GM23338 (cell line): Measurements from ENCODE around the gene FLT1. TPM values are rescaled to one million over a fixed set of nuclear protein-coding genes. Genes with fewer than 3 reads are reported as not detected.

Experiments
- ATAC-seq: fragments of 200-7000 bp; cut with Tn5 transposase; 3 replicates; pipeline ENCODE4 v1.9.1; 2020
- DNase-seq: peaks from one replicate; pipeline ENCODE4 v3.0.0-alpha.2; 2015; ENCODE audit warnings: low spot score
- H2AFZ ChIP-seq: fragments of 200-600 bp; sonication (generic); 2 replicates; pipeline ENCODE4 v1.8.0; 2016; ENCODE audit warnings: antibody characterized with exemption, mild to moderate bottlenecking, moderate library complexity
- H3F3A ChIP-seq: fragments of 200-600 bp; sonication (generic); replicated peaks from 2 replicates; pipeline ENCODE4 v1.8.0; 2017; ENCODE audit warnings: antibody characterized with exemption, mixed run types, low read depth
- H3K27ac ChIP-seq: fragments of 200-600 bp; sonication (generic); 2 replicates; pipeline ENCODE4 v1.6.1; 2016; ENCODE audit warnings: low read depth
- H3K27me3 ChIP-seq: fragments of 200-600 bp; sonication (generic); 2 replicates; pipeline ENCODE4 v1.8.0; 2016; ENCODE audit warnings: mild to moderate bottlenecking, mixed run types, moderate library complexity; ENCODE audit not compliant: insufficient read depth
- H3K36me3 ChIP-seq: fragments of 200-600 bp; sonication (generic); 2 replicates; pipeline ENCODE4 v1.8.0; 2016; ENCODE audit warnings: mild to moderate bottlenecking; ENCODE audit not compliant: insufficient read depth
- H3K4me1 ChIP-seq: fragments of 200-600 bp; sonication (generic); 2 replicates; pipeline ENCODE4 v1.8.0; 2016; ENCODE audit warnings: mild to moderate bottlenecking, moderate library complexity; ENCODE audit not compliant: insufficient read depth
- H3K4me2 ChIP-seq: fragments of 200-600 bp; sonication (generic); 2 replicates; pipeline ENCODE4 v1.7.1; 2017; ENCODE audit warnings: mixed run types
- H3K4me3 ChIP-seq: fragments of 200-600 bp; sonication (generic); 2 replicates; pipeline ENCODE4 v1.6.1; 2016; ENCODE audit warnings: mixed run types
- H3K79me2 ChIP-seq: fragments of 200-600 bp; sonication (generic); replicated peaks from 2 replicates; pipeline ENCODE4 v1.8.0; 2017; ENCODE audit warnings: mild to moderate bottlenecking; ENCODE audit not compliant: insufficient read depth
- H3K9me2 ChIP-seq: fragments of 200-600 bp; sonication (generic); 2 replicates; pipeline ENCODE4 v1.8.0; 2017; ENCODE audit not compliant: insufficient read depth
- H4K20me1 ChIP-seq: fragments of 200-600 bp; sonication (generic); replicated peaks from 2 replicates; pipeline ENCODE4 v1.8.0; 2017; ENCODE audit warnings: mild to moderate bottlenecking; ENCODE audit not compliant: insufficient read depth
- H3K27ac Mint-ChIP-seq: 2 replicates; pipeline ENCODE4 v1.8.0; 2020; ENCODE audit warnings: inconsistent platforms, mild to moderate bottlenecking, moderate library complexity, mixed read lengths
- H3K27me3 Mint-ChIP-seq: 3 replicates; pipeline ENCODE4 v1.8.0; 2022; ENCODE audit warnings: low read depth, mild to moderate bottlenecking, moderate library complexity, mixed read lengths, inconsistent platforms; ENCODE audit not compliant: insufficient read depth, poor library complexity
- H3K36me3 Mint-ChIP-seq: 3 replicates; pipeline ENCODE4 v1.8.0; 2021; ENCODE audit warnings: low read depth, mild to moderate bottlenecking, inconsistent platforms, moderate library complexity, mixed read lengths
- H3K4me1 Mint-ChIP-seq: 3 replicates; pipeline ENCODE4 v1.8.0; 2020; ENCODE audit warnings: mild to moderate bottlenecking, inconsistent platforms, mixed read lengths
- H3K4me3 Mint-ChIP-seq: 3 replicates; pipeline ENCODE4 v1.8.0; 2021; ENCODE audit warnings: moderate library complexity, mild to moderate bottlenecking, inconsistent platforms, mixed read lengths
- H3K9me3 Mint-ChIP-seq: 3 replicates; pipeline ENCODE4 v1.8.0; 2020; ENCODE audit warnings: moderate library complexity, mild to moderate bottlenecking, inconsistent platforms, mixed read lengths
- CREB1 ChIP-seq: fragments of 250-450 bp; sonication (Bioruptor Pico); IDR thresholded peaks from 2 replicates; pipeline ENCODE4 v1.5.0; 2020; ENCODE audit warnings: low read depth, mild to moderate bottlenecking, moderate library complexity
- EZH2 ChIP-seq: fragments of 200-600 bp; sonication (generic); IDR thresholded peaks from one replicate; pipeline ENCODE4 v1.8.0; 2017; ENCODE audit warnings: antibody characterized with exemption, mild to moderate bottlenecking, low read depth; ENCODE audit not compliant: unreplicated experiment
- EZH2phosphoT487 ChIP-seq: fragments of 200-600 bp; sonication (generic); IDR thresholded peaks from one replicate; pipeline ENCODE4 v1.8.1; 2018; ENCODE audit warnings: antibody characterized with exemption; ENCODE audit not compliant: unreplicated experiment
- JUNB ChIP-seq: IDR thresholded peaks from one replicate; pipeline ENCODE4 v1.6.1; 2016; ENCODE audit warnings: antibody characterized with exemption; ENCODE audit not compliant: unreplicated experiment
- NANOG ChIP-seq: IDR thresholded peaks from 2 replicates; pipeline ENCODE4 v1.6.1; 2016; ENCODE audit warnings: antibody characterized with exemption, borderline replicate concordance
- POLR2AphosphoS5 ChIP-seq: IDR thresholded peaks from 2 replicates; pipeline ENCODE4 v1.6.1; 2016; ENCODE audit warnings: antibody characterized with exemption, low read depth
- STAT1 ChIP-seq: IDR thresholded peaks from one replicate; pipeline ENCODE4 v1.6.1; 2016; ENCODE audit warnings: antibody characterized with exemption; ENCODE audit not compliant: unreplicated experiment
- ZNF114 ChIP-seq: fragments of 250-450 bp; sonication (Bioruptor Pico); IDR thresholded peaks from 2 replicates; pipeline ENCODE4 v1.5.0; 2020; ENCODE audit warnings: mild to moderate bottlenecking, moderate library complexity
- ZNF331 ChIP-seq: fragments of 250-450 bp; sonication (Bioruptor Pico); IDR thresholded peaks from 2 replicates; pipeline ENCODE4 v1.5.0; 2020; ENCODE audit warnings: low read depth, mild to moderate bottlenecking, moderate library complexity
- polyA plus RNA-seq: library from polyadenylated mRNA; unstranded; fragments of >200 nt; fragmentation: Nextera tagmentation; extraction: Ambion mirVana; gene quantifications from 2 replicates; pipeline ENCODE4 v1.2.1, GENCODE V29; 2016
- total RNA-seq: library from RNA; depleted of rRNA; stranded (reverse); fragments of >200 nt; shearing (Covaris generic); gene quantifications from 2 replicates; pipeline ENCODE4 v1.2.3, GENCODE V29; 2014
- TF ChIP-seq, protein P1 (sequence below): IDR thresholded peaks from 2 replicates; pipeline ENCODE4 v1.6.1; 2016; ENCODE audit warnings: antibody characterized with exemption
- TF ChIP-seq, protein P2 (sequence below): IDR thresholded peaks from one replicate; pipeline ENCODE4 v1.6.1; 2018; ENCODE audit warnings: antibody characterized with exemption; ENCODE audit not compliant: unreplicated experiment
- TF ChIP-seq, protein P3 (sequence below), 2 experiments: fragments of 200-600 bp in 1 of 2; sonication (generic) in 1 of 2; conservative IDR thresholded peaks; 2 replicates each; pipeline versions ENCODE4 v1.5.1 to v1.6.1; 2016 to 2017; ENCODE audit warnings: antibody characterized with exemption in 2 of 2, low read depth in 2 of 2, mild to moderate bottlenecking in 2 of 2, moderate library complexity in 1 of 2
- TF ChIP-seq, protein P4 (sequence below): fragments of 250-450 bp; sonication (Bioruptor Pico); IDR thresholded peaks from 2 replicates; pipeline ENCODE4 v1.5.0; 2020; ENCODE audit warnings: mild to moderate bottlenecking, moderate library complexity

The FLT1 gene
- total and polyA plus RNA-seq, 2 experiments from 2014 or later: 26.8 to 116 TPM

DNA sequence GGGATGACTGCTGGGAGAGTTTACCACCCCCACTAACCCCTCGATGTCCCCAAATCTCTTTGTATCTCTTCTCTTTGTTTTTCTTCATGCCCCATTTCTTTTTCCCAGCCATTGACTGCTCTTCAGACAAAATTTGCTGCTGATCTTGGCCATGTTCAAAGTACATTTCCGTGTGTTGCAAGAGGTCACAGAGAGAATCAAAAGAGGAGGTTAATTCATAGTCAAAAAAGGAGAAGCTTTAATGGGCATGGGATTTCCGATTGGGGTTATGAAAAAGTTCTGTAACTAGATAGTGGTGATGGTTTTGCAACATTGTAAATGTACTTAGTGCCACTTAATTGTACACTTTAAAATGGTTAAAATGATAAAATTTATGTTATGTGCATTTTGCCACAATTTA is 121.1 kb downstream of the FLT1 start:
- TF ChIP-seq EZH2phosphoT487 (no peak), JUNB (no peak), STAT1 (no peak), ZNF114 (CRISPR knock-in tag) (no peak), POLR2AphosphoS5 (no peak), ZNF331 (CRISPR knock-in tag) (no peak), NANOG (no peak), CREB1 (no peak), EZH2 (no peak)
- TF ChIP-seq, protein P1, sequence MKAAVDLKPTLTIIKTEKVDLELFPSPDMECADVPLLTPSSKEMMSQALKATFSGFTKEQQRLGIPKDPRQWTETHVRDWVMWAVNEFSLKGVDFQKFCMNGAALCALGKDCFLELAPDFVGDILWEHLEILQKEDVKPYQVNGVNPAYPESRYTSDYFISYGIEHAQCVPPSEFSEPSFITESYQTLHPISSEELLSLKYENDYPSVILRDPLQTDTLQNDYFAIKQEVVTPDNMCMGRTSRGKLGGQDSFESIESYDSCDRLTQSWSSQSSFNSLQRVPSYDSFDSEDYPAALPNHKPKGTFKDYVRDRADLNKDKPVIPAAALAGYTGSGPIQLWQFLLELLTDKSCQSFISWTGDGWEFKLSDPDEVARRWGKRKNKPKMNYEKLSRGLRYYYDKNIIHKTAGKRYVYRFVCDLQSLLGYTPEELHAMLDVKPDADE: no peak
- TF ChIP-seq, protein P2, sequence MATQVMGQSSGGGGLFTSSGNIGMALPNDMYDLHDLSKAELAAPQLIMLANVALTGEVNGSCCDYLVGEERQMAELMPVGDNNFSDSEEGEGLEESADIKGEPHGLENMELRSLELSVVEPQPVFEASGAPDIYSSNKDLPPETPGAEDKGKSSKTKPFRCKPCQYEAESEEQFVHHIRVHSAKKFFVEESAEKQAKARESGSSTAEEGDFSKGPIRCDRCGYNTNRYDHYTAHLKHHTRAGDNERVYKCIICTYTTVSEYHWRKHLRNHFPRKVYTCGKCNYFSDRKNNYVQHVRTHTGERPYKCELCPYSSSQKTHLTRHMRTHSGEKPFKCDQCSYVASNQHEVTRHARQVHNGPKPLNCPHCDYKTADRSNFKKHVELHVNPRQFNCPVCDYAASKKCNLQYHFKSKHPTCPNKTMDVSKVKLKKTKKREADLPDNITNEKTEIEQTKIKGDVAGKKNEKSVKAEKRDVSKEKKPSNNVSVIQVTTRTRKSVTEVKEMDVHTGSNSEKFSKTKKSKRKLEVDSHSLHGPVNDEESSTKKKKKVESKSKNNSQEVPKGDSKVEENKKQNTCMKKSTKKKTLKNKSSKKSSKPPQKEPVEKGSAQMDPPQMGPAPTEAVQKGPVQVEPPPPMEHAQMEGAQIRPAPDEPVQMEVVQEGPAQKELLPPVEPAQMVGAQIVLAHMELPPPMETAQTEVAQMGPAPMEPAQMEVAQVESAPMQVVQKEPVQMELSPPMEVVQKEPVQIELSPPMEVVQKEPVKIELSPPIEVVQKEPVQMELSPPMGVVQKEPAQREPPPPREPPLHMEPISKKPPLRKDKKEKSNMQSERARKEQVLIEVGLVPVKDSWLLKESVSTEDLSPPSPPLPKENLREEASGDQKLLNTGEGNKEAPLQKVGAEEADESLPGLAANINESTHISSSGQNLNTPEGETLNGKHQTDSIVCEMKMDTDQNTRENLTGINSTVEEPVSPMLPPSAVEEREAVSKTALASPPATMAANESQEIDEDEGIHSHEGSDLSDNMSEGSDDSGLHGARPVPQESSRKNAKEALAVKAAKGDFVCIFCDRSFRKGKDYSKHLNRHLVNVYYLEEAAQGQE: no peak
- TF ChIP-seq, protein P3, sequence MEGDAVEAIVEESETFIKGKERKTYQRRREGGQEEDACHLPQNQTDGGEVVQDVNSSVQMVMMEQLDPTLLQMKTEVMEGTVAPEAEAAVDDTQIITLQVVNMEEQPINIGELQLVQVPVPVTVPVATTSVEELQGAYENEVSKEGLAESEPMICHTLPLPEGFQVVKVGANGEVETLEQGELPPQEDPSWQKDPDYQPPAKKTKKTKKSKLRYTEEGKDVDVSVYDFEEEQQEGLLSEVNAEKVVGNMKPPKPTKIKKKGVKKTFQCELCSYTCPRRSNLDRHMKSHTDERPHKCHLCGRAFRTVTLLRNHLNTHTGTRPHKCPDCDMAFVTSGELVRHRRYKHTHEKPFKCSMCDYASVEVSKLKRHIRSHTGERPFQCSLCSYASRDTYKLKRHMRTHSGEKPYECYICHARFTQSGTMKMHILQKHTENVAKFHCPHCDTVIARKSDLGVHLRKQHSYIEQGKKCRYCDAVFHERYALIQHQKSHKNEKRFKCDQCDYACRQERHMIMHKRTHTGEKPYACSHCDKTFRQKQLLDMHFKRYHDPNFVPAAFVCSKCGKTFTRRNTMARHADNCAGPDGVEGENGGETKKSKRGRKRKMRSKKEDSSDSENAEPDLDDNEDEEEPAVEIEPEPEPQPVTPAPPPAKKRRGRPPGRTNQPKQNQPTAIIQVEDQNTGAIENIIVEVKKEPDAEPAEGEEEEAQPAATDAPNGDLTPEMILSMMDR (conservative IDR thresholded peaks at IDR 0.05; ENCODE audit: low read depth in 2 of 2): no peak
- TF ChIP-seq, protein P4, sequence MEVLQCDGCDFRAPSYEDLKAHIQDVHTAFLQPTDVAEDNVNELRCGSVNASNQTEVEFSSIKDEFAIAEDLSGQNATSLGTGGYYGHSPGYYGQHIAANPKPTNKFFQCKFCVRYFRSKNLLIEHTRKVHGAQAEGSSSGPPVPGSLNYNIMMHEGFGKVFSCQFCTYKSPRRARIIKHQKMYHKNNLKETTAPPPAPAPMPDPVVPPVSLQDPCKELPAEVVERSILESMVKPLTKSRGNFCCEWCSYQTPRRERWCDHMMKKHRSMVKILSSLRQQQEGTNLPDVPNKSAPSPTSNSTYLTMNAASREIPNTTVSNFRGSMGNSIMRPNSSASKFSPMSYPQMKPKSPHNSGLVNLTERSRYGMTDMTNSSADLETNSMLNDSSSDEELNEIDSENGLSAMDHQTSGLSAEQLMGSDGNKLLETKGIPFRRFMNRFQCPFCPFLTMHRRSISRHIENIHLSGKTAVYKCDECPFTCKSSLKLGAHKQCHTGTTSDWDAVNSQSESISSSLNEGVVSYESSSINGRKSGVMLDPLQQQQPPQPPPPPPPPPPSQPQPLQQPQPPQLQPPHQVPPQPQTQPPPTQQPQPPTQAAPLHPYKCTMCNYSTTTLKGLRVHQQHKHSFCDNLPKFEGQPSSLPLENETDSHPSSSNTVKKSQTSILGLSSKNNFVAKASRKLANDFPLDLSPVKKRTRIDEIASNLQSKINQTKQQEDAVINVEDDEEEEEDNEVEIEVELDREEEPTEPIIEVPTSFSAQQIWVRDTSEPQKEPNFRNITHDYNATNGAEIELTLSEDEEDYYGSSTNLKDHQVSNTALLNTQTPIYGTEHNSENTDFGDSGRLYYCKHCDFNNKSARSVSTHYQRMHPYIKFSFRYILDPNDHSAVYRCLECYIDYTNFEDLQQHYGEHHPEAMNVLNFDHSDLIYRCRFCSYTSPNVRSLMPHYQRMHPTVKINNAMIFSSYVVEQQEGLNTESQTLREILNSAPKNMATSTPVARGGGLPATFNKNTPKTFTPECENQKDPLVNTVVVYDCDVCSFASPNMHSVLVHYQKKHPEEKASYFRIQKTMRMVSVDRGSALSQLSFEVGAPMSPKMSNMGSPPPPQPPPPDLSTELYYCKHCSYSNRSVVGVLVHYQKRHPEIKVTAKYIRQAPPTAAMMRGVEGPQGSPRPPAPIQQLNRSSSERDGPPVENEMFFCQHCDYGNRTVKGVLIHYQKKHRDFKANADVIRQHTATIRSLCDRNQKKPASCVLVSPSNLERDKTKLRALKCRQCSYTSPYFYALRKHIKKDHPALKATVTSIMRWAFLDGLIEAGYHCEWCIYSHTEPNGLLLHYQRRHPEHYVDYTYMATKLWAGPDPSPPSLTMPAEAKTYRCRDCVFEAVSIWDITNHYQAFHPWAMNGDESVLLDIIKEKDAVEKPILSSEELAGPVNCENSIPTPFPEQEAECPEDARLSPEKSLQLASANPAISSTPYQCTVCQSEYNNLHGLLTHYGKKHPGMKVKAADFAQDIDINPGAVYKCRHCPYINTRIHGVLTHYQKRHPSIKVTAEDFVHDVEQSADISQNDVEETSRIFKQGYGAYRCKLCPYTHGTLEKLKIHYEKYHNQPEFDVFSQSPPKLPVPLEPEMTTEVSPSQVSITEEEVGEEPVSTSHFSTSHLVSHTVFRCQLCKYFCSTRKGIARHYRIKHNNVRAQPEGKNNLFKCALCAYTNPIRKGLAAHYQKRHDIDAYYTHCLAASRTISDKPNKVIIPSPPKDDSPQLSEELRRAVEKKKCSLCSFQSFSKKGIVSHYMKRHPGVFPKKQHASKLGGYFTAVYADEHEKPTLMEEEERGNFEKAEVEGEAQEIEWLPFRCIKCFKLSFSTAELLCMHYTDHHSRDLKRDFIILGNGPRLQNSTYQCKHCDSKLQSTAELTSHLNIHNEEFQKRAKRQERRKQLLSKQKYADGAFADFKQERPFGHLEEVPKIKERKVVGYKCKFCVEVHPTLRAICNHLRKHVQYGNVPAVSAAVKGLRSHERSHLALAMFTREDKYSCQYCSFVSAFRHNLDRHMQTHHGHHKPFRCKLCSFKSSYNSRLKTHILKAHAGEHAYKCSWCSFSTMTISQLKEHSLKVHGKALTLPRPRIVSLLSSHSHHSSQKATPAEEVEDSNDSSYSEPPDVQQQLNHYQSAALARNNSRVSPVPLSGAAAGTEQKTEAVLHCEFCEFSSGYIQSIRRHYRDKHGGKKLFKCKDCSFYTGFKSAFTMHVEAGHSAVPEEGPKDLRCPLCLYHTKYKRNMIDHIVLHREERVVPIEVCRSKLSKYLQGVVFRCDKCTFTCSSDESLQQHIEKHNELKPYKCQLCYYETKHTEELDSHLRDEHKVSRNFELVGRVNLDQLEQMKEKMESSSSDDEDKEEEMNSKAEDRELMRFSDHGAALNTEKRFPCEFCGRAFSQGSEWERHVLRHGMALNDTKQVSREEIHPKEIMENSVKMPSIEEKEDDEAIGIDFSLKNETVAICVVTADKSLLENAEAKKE (CRISPR knock-in tag): no peak
- no peak overlapping the region for H2AFZ ChIP-seq
- H3K36me3 Mint-ChIP-seq: peaks cover 32% of the 10 kb centered on the region
- no peaks in the 10 kb centered on the region for H3F3A ChIP-seq
- no peak for ATAC-seq
- H3K79me2 ChIP-seq: no peaks in the 10 kb centered on the region
- H3K27ac Mint-ChIP-seq: peak overlapping the region; percentile 31; the same call in 1 of the 2 replicates
- no peaks in the 10 kb centered on the region for H3K27me3 ChIP-seq
- H3K4me3 ChIP-seq: no peak overlapping the region
- H3K36me3 ChIP-seq: no peaks in the 10 kb centered on the region
- no peak for DNase-seq
- H3K4me2 ChIP-seq: no peak overlapping the region
- no peaks in the 10 kb centered on the region for H3K27me3 Mint-ChIP-seq
- H3K9me2 ChIP-seq: 0 out of 2 replicates have a peak, but pooled peaks cover under 1% of the 10 kb centered on the region
- no peaks in the 10 kb centered on the region for H3K9me3 Mint-ChIP-seq
- H3K27ac ChIP-seq: no peak overlapping the region
- peaks cover 24% of the 10 kb centered on the region for H3K4me1 Mint-ChIP-seq
- H4K20me1 ChIP-seq: no peaks in the 10 kb centered on the region
- no peak overlapping the region for H3K4me3 Mint-ChIP-seq
- H3K4me1 ChIP-seq: peaks cover 25% of the 10 kb centered on the region
